ENCODE measurements around the gene KRT36. TPM values are rescaled to one million over a fixed set of nuclear protein-coding genes. Genes with fewer than 3 reads are reported as not detected.

The KRT36 gene
- total and polyA plus RNA-seq, 2 of the 8 experiments (the other 6 are each of a cell fraction or from before 2014, with no cell fraction given) = not detected

DNA sequence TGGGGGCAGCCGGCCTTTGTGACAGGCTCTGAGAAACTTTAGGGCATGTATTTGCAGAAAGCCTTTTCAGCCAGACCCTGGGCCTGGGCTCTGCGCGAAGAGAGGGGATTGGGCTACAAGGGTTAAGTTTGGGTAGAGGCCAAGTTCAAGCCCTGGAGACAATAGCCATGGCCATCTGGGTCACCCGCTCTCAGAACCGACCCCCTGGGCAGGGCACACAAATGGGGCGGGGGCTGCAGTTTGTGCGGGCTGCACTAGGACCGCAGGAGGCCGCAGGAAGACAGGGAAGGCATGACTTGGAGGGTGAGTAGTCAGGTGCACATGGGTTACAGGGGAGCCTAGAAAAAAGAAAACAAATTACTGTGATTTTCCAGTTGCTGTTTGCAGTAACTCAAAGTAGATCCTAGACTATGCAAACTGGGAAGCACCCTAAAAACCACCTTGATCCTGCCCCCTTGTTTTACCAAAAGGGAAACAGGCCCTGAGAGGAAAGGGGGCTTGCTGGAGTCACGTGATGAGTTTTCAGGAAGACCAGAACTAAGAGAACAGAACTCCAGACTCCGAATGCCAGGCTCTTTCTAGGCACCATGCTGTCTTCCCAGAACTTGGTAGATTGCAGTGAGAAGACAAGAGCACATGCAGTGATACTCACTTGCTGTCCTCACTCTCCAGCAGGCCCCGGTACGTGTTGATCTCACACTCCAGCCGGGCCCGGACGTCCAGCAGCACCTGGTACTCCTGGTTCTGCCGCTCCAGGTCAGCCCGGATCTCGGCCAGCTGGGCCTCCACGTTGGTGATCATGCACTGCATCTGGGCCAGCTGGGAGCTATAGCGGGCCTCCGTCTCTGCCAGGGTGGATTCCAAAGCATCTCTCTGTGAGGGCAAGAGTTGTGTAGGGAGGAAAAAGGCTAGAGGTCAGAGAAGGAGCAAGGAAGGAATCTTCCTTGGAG, 12.6 kb downstream of the KRT36 start:
- Histone ChIP-seq H2BK12ac (ENCODE audit: low read depth, low read length) (no peak overlapping the region), H4K20me1 (replicated peaks in 1 of 2; ENCODE audit: control insufficient read depth in 1 of 2, insufficient read depth in 2 of 2, low read length in 2 of 2) (no peaks in the 10 kb centered on the region), H3K4me2 (ENCODE audit: insufficient read depth in 1 of 2, low read depth in 2 of 2, low read length in 2 of 2) (no peak overlapping the region), H2BK20ac (ENCODE audit: low read length) (no peak overlapping the region), H2AK5ac (ENCODE audit: low read depth, low read length) (no peak overlapping the region), H3K23ac (ENCODE audit: insufficient read length) (no peak overlapping the region), H2BK15ac (ENCODE audit: low read length) (no peak overlapping the region), H3K56ac (replicated peaks; ENCODE audit: insufficient read length, low read depth, low read length) (no peak overlapping the region), H3K9me3 (ENCODE audit: insufficient read depth in 2 of 2, low read depth in 1 of 2, low read length in 1 of 2) (no peaks in the 10 kb centered on the region), H2AFZ (ENCODE audit: low read length) (no peak overlapping the region), H3K4me3 (ENCODE audit: extremely low read depth in 1 of 4, insufficient read depth in 2 of 4, low read depth in 3 of 4, low read length in 4 of 4) (no peak overlapping the region), H4K91ac (replicated peaks; ENCODE audit: insufficient read length, low read length) (no peak overlapping the region), H3K27me3 (replicated peaks in 1 of 4; ENCODE audit: control insufficient read depth in 3 of 4, extremely low read depth in 1 of 4, insufficient read depth in 3 of 4, low read length in 3 of 4) (no peaks in the 10 kb centered on the region; a peak in 2 of 7 replicates), H3K79me1 (ENCODE audit: low read depth, low read length) (no peaks in the 10 kb centered on the region), H3K9ac (replicated peaks in 1 of 4; ENCODE audit: extremely low read depth in 1 of 4, low read depth in 3 of 4, low read length in 3 of 4) (no peak overlapping the region), H3K27ac (ENCODE audit: low read depth, low read length) (no peak overlapping the region), H4K5ac (ENCODE audit: insufficient read length, low read depth, low read length) (no peak overlapping the region), H3K14ac (ENCODE audit: insufficient read length) (no peak overlapping the region), H2BK5ac (ENCODE audit: low read depth, low read length) (no peak overlapping the region), H2BK120ac (replicated peaks; ENCODE audit: low read depth, low read length) (no peak overlapping the region), H3K4me1 (replicated peaks in 1 of 4; ENCODE audit: control insufficient read depth in 3 of 4, insufficient read depth in 4 of 4, low read length in 3 of 4) (no peaks in the 10 kb centered on the region), H3K36me3 (ENCODE audit: control insufficient read depth in 2 of 4, insufficient read depth in 4 of 4, low read length in 3 of 4) (no peaks in the 10 kb centered on the region), H3K23me2 (ENCODE audit: low read depth, low read length) (no peaks in the 10 kb centered on the region), H3K18ac (ENCODE audit: extremely low read depth, low read length) (no peak overlapping the region), H4K8ac (ENCODE audit: extremely low read depth, insufficient read depth, low read length) (no peak overlapping the region), H3K4ac (replicated peaks; ENCODE audit: insufficient read length, low read depth, low read length) (no peak overlapping the region), H3K79me2 (ENCODE audit: control insufficient read depth in 1 of 2, insufficient read depth in 2 of 2, low read length in 2 of 2) (no peaks in the 10 kb centered on the region)
- FAIRE-seq = no peak
- WGBS, 2 experiments (ENCODE audit: extremely low coverage in 1 of 2, insufficient coverage in 1 of 2, insufficient read length in 1 of 2, insufficient replicate concordance in 2 of 2, low coverage in 1 of 2, low lambda C conversion rate in 2 of 2, missing lambda C conversion rate in 1 of 2) = 94% methylated on average over 22 of the region's 22 CpGs; no CpG with 5 or more reads in 1 of the 2 experiments
- no peak for DNase-seq (ENCODE audit: low read depth in 1 of 2, low spot score in 2 of 2)
- ChIA-PET CTCF (ENCODE audit: partially characterized antibody) (interaction anchor here (0.7 to 11.2 kb wide), 6 partner anchors 10 to 172 kb away, joined by 3 to 98 read pairs (median 5); partner anchors contain the start of gene KRT36), POLR2A (ENCODE audit: partially characterized antibody) (interaction anchor here (0.9 kb wide), 1 partner anchor 51 kb away, joined by 3 read pairs; the partner anchor contains the start of gene KRT19)
- TF ChIP-seq SRF (IDR thresholded peaks at IDR 0.05; ENCODE audit: low read depth, low read length) = no peak
- TF ChIP-seq SIX5 (IDR thresholded peaks at IDR 0.05; ENCODE audit: low read depth, low read length) = no peak
- no peak for TF ChIP-seq KDM4A (IDR thresholded peaks at IDR 0.05; ENCODE audit: low read depth, low read length, severe bottlenecking)
- TF ChIP-seq HDAC6 (IDR thresholded peaks at IDR 0.05; ENCODE audit: low read depth, low read length) = no peak
- TF ChIP-seq SUZ12 (IDR thresholded peaks at IDR 0.05; ENCODE audit: low read length) = no peak
- no peak for TF ChIP-seq SIN3A (conservative IDR thresholded peaks at IDR 0.05 in 1 of 2, IDR thresholded peaks at IDR 0.05 in 1 of 2; ENCODE audit: low read depth in 1 of 2, low read length in 2 of 2)
- no peak for TF ChIP-seq PHF8 (conservative IDR thresholded peaks at IDR 0.05; ENCODE audit: low read depth, low read length)
- TF ChIP-seq SP4 (IDR thresholded peaks at IDR 0.05; ENCODE audit: low read length) = no peak
- TF ChIP-seq, protein P1, sequence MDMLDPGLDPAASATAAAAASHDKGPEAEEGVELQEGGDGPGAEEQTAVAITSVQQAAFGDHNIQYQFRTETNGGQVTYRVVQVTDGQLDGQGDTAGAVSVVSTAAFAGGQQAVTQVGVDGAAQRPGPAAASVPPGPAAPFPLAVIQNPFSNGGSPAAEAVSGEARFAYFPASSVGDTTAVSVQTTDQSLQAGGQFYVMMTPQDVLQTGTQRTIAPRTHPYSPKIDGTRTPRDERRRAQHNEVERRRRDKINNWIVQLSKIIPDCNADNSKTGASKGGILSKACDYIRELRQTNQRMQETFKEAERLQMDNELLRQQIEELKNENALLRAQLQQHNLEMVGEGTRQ (IDR thresholded peaks at IDR 0.05; ENCODE audit: low read length) = no peak
- no peak for TF ChIP-seq CREB1 (IDR thresholded peaks at IDR 0.05)
- TF ChIP-seq KDM5A (IDR thresholded peaks at IDR 0.05; ENCODE audit: low read length) = no peak
